Superior temporal gyrus (tissue), 1 donor: Measurements from ENCODE around the gene KLHDC7B.
"Not testable (repeated sequence)": the region's sequence is repeated elsewhere in the genome, so short reads cannot be mapped to it uniquely, and the experiment has no call there.

Experiments
- DNase-seq: peaks from one replicate; pipeline ENCODE4 v3.0.0-alpha.2; 2016; ENCODE audit errors: extremely low spot score

The KLHDC7B gene

DNA sequence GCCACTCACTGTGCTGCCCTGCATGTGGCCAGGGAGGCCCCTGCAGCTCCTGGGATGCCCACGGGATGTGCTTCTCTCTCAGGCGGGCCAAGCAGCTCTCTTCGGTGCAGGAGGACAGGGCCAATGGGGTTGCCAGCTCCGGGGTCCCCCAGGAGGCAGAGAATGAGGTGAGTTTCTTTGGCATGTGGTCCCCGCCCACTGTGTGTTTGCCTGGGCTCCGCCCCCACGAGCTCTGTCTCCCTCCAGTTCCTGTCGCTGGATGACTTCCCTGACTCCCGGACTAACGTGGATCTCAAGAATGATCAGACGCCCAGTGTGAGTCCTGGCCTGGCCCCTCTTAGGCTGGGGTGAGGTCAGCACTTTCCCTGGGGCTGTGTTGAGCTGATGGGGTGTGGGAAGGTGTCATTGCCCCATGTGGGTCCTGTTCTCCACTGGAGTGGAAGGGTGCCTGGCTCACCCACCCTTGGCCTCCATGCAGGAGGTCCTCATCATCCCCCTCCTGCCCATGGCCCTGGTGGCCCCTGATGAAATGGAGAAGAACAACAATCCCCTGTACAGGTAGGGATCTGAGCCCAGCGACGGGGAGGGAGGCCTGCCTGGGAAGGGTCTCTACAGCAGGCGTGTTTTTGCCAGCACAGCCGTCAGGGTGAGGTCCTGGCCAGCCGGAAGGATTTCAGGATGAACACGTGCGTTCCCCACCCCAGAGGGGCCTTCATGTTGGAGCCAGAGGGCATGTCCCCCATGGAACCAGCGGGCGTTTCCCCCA, 28.0 kb upstream of the KLHDC7B start:
- no peak for DNase-seq

DNA sequence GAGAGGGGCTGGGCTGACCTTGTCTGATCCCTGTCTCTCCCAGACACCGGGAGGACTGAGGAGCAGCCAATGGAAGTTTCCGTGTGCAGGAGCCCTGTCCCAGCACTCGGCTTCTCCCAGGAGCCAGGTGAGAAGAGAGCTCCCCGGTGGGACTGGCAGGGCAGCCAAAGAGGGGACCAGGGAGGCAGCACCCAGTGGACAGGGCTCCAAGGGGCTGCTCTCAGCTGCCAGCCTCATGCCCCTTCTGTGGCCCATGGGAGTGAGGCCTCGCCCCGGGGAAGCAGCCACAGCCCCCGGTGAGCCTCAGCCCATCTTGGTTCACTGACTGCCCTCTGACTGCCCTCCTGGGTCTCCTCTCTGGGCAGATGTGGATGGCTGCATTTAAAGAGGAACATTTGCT, 27.1 kb upstream of the KLHDC7B start:
- DNase-seq, result no peak

DNA sequence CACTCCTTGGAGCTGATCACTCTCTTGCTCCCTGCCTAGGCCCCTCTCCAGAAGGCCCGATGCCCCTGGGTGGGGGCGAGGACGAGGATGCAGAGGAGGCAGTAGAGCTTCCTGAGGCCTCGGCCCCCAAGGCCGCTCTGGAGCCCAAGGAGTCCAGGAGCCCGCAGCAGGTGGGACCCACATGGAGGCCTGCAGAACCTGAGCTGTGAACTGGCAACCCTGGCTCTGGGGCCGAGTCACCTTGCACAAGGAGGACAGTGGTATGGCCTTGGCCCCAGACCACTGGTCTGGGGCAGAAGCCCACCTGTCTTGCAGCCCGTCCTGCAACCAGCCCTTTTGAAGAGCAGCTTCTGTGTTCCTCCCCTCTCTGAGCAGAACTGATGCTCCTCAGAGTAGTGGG, 26.5 kb upstream of the KLHDC7B start:
- no peak for DNase-seq

DNA sequence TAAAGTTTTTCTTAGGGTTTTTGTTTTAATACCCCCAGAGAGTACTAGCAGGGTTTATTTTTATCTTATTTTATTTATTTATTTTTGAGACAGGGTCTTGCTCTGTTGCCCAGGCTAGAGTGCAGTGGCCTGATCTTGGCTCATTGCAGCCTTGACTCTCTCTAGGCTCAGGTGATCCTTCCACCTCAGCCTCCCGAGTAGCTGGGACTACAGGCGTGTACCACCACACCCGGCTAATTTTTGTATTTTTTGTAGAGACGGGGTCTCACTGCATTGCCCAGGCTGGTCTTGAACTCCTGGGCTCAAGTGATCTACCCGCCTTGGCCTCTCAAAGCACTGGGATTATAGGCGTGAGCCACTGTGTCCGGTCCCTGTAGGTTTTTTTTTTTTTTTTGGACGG, 25.5 kb upstream of the KLHDC7B start:
- DNase-seq, result not testable (repeated sequence)

DNA sequence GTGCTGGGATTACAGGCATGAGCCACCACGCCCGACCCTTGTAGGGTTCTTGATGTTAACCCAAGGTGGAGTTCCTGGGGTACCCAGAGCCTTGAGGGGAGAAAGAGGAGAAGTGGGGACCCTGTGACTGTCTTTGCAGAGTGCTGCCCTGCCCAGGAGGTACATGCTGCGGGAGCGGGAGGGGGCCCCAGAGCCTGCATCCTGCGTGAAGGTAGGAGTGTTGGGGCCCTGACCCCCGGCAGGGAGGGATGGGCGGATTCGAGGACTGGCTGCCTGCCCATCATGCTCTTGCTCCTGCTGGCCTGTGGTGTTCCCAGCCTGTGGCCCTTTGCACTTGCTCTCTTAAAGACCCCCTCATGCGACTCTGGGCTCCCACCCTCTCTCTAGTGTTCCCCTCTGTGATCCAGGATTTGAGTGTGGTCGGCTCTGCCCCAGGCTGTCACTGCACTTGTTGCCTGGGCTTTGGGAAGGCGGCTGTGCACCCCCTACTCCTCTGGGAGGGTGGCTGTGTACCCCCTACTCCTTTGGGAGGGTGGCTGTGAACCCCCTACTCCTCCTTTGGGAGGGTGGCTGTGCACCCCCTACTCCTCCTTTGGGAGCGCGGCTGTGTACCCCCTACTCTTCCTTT, 24.8 kb upstream of the KLHDC7B start:
- DNase-seq, result no peak

DNA sequence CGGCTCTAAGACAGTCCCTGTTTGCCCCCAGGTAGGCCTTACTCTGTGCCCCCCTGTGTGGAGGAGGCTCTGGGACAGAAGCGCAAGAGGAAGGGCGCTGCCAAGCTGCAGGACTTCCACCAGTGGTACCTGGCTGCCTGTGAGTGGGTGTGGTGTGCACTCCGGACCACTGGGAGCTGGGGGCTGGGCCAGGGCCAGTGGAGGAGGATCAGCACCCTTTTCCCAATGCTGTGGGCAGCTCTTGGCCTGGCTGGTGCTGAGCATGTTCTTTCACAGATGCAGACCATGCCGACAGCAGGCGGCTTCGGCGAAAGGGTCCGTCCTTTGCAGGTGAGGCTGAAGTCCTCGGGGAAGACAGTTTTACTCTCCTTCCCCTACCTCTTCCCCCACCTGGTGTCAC, 24.0 kb upstream of the KLHDC7B start:
- DNase-seq, result no peak

- DNase-seq, result no peak
These were observed 23.4 kb upstream of the KLHDC7B start for GRCh38 chr22:50522208-50522805.

- DNase-seq, result no peak
These were observed 22.8 kb upstream of the KLHDC7B start for GRCh38 chr22:50522806-50523438.

GRCh38 chr22:50523458-50523805, 22.3 kb upstream of the KLHDC7B start:
- DNase-seq, result no peak

GRCh38 chr22:50523806-50524675, 21.7 kb upstream of the KLHDC7B start:
- DNase-seq, result no peak

DNA sequence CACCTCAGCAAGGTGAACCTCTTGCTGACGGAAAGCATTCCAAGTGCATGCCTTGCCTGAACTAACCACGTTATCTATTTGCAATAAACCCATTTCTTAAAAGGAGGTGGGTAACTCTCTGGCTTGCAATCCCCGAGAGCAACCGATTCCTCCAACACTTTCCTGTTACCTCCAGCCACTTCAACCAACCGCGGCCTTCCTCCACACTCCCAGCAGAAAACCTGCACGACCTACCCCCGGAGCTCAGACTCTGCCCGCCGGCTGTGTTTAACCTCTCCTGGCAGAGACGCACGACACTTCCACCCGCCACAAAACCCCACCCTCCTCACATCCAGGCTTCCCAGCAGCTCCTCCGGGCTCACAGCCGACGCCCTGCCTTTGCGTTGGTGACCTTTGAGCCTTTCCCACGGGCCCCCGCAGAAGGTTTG, 21.0 kb upstream of the KLHDC7B start:
- no peak for DNase-seq

GRCh38 chr22:50525104-50525857, 20.4 kb upstream of the KLHDC7B start, which contains the start of gene SCO2:
Gene SCO2 (minus strand): TSS chr22:50525598. CDS start chr22:50524411, 1,187 bp downstream.
- DNase-seq, result peak; percentile 97

GRCh38 chr22:50525858-50526107, 19.9 kb upstream of the KLHDC7B start:
- DNase-seq, result no peak

- peak; percentile 23 for DNase-seq
These were observed 19.4 kb upstream of the KLHDC7B start for GRCh38 chr22:50526108-50526833.

DNA sequence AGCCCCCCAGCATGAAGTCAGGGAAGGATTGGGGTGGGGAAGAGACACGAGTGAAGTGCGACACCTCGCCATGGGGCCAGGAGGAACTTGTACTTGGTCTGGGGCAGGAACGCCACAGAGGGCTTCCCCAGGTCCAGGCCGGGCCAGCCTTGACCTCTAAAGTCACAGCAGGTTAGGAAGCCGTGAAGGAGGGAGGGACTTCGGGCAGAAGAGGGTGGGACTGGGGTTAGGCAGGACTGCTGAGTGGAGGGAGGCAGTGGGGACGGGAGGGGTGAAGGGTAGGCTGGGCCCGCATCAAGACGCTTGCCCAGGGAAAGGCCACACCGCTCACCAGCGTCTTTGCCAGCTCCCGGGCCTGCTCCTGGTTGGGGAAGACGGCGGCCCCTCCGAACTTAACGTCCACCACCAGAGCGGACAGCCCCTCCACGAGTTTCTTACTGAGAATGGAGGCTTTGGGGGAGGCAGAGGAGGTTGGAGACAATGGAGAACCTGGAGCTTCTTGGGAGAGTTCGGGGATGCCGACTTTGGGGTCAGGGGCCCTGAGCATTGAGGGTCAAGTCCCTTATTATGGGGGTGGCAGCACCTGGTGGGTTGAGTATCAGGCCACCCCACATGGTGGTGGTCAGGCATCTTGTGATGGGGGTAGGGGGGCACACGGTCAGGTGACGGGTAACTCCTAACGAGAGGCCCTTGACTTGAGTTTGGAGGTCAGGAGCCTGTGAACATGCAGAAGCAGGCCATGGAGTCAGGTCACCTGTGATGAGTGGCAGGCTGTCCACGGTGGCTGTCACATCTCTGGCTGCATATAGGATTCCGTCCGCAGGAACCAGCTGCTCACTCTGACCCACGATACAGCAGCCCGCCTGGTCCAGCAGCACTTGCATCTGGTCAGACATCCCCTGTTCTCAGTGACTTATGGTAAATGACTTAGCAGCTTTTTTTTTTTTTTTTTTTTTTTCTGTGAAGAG, 18.6 kb upstream of the KLHDC7B start:
- DNase-seq, result no peak

- no peak for DNase-seq
These were observed 17.6 kb upstream of the KLHDC7B start for GRCh38 chr22:50527921-50528681.

GRCh38 chr22:50528682-50529415, 16.9 kb upstream of the KLHDC7B start:
- no peak for DNase-seq

DNA sequence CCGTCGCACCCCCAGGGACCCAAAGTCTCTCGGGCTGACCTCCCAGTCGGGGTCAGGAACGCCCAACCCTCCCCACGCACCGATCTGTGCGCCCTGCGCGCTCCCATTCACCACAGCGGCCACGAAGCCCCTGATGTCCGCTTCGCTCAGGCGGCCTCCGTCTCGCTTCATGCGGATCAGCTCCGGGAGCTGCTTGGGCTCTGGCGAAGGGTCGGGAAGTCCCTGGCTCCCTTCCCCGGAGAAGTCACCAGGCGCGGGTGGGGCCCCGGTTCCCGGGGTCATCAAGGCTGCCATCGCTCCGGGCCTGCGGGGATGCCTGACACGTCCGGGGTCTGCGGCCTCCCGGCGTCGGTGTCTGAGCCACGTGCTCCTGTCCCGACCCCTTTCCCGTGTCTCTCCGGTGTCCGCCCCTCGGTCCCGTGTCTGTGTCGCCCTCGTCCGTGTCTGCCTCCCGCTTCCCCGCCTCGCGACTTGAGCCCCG, 16.2 kb upstream of the KLHDC7B start:
- DNase-seq, result no peak
